ENCODE data around the gene DPY19L1.

DPY19L1 gene

DNA sequence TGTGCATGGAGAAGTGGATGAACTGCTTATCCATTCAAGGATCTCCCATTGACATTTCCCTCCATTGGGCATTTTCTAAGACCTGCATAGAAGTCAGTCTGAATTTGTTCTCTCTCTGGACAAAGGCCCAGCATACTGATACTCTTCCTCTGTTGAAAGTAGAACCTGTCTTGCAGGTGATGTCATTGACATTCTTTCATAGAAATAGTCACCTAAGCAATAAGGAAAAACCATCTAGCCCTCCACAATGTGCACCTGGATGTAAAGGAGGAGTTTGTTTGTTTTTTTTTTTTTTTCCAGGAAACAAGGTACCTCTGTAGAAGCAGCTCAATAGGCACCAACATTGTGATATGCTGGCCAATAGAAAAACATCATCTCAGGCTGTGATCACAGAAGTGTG, 150.4 kb downstream of the DPY19L1 start:
- TF ChIP-seq GATA2 (IDR thresholded peaks at IDR 0.05; ENCODE audit: low read depth, low read length) = no peak
- no peak for TF ChIP-seq GATA3 (IDR thresholded peaks at IDR 0.05; ENCODE audit: low read depth, low read length)

DNA sequence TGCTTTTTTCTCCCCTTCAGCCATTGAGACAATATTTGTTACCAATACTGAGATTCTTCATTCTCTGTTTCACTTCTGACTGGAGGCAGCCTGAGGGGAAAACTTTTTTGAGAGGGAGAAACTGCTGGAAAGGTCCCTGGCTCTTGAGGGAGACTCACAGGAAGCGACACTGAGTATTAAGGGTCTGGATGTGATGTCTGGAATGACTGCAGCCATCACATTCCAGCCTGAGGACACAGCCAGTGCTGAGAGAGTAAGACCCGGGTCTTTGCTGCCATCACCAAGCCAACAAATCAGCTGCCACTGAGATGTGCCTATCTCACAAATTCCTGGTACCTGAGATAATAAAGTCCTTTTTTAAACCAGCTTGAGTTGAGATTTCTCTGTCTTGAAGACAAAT, 157.4 kb downstream of the DPY19L1 start:
- TF ChIP-seq GATA2 (IDR thresholded peaks at IDR 0.05; ENCODE audit: low read depth, low read length) = no peak
- no peak for TF ChIP-seq GATA3 (IDR thresholded peaks at IDR 0.05; ENCODE audit: low read depth, low read length)

Measured in SH-SY5Y (cell line).